Measurements from ENCODE around the gene SERPINB6. TPM values are rescaled to one million over a fixed set of nuclear protein-coding genes. Genes with fewer than 3 reads are reported as not detected.
A peak's percentile ranks its signal among the peaks of the same experiment; 100 is the strongest.

SERPINB6 gene
- total and polyA plus RNA-seq, 9 of the 15 experiments (the other 6 are each of a cell fraction or from before 2014, with no cell fraction given): 86.6 to 211 (median 143) TPM

GRCh38 chr6:2962636-2963035 is 8.7 kb downstream of the SERPINB6 start (continued):
- TF ChIP-seq ELK1 (CRISPR knock-in tag; IDR thresholded peaks at IDR 0.05) (no peak), ZNF668 (CRISPR knock-in tag; IDR thresholded peaks at IDR 0.05) (no peak), ATF4 (CRISPR knock-in tag; IDR thresholded peaks at IDR 0.05) (no peak), TSHZ1 (CRISPR knock-in tag; IDR thresholded peaks at IDR 0.05) (no peak), RBFOX2 (IDR thresholded peaks at IDR 0.05; ENCODE audit: low read depth, low read length) (no peak), ZBTB11 (CRISPR knock-in tag; IDR thresholded peaks at IDR 0.05) (no peak), ZNF23 (CRISPR knock-in tag; IDR thresholded peaks at IDR 0.05) (no peak), PHTF2 (CRISPR knock-in tag; IDR thresholded peaks at IDR 0.05) (no peak), E2F3 (CRISPR knock-in tag; IDR thresholded peaks at IDR 0.05) (no peak), ZZZ3 (IDR thresholded peaks at IDR 0.05) (no peak), NR2F6 (CRISPR knock-in tag; IDR thresholded peaks at IDR 0.05) (no peak), SMAD3 (CRISPR knock-in tag; conservative IDR thresholded peaks at IDR 0.05) (no peak), ZC3H8 (IDR thresholded peaks at IDR 0.05) (no peak), POLR3G (IDR thresholded peaks at IDR 0.05; ENCODE audit: extremely low read depth, insufficient read length, insufficient replicate concordance) (no peak), ZNF75A (CRISPR knock-in tag; IDR thresholded peaks at IDR 0.05) (no peak), CHD1 (IDR thresholded peaks at IDR 0.05; ENCODE audit: low read length) (no peak), CHCHD3 (CRISPR knock-in tag; IDR thresholded peaks at IDR 0.05) (0 out of 2 replicates have a peak, but pooled peaks have one; percentile 25), ZC3H11A (IDR thresholded peaks at IDR 0.05; ENCODE audit: low read depth, low read length) (no peak), PRPF4 (IDR thresholded peaks at IDR 0.05; ENCODE audit: insufficient read depth, low read depth, low read length, poor library complexity, severe bottlenecking) (no peak), SMARCA5 (IDR thresholded peaks at IDR 0.05) (no peak), CAMTA2 (CRISPR knock-in tag; conservative IDR thresholded peaks at IDR 0.05) (no peak)

Data from K562 (cell line).